Dedifferentiated amniotic fluid mesenchymal stem cell (primary cell): Measurements from ENCODE around the gene UTF1.
"Not testable (repeated sequence)": the region's sequence is repeated elsewhere in the genome, so short reads cannot be mapped to it uniquely, and the experiment has no call there.

ENCODE experiments used
- DNase-seq: peaks from one replicate; pipeline ENCODE4 v3.0.0-alpha.2; 2016; ENCODE audit errors: extremely low spot score

The UTF1 gene

GRCh38 chr10:133265052-133265451, 35.0 kb downstream of the UTF1 start:
- not testable (repeated sequence) for DNase-seq

DNA sequence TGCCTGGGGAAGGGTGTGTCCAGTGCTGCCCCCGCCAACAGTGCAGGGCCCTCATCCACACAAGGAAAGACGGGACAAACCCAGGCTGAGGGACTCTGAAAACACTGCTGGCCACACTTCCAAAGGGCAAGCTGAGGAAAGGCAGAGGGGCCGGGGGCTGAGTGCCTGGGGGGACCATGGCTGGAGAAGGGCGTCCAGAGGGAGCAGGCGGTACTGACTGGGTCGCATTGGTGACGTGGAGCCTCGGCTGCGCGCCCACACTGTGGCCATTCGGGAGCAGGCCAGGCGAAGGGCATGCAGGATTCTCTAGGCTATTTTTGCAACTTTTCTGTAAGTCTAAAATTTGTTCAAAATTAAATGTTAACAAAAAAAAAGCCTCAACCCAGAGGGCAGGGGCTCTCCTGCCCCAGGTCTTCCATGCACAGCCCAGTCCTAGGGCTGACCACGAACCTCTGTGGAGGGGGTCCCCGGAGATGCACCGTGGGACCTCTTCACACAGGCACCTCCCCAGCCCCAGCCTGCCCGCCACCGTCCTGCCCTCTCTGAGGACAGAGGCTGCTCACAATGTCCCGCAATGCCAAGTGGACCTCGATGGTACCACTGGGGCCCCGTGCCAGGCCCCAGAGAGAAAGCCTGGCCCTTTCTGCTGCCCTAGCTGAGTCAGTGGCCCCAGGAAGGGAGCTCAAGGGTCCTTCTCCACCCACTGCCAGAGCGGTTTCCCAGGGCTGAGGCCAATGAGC, 36.2 kb downstream of the UTF1 start:
- no peak for DNase-seq

GRCh38 chr10:133267293-133267692, 37.3 kb downstream of the UTF1 start:
- no peak for DNase-seq

- DNase-seq: no peak
Measured at GRCh38 chr10:133267829-133268228, 37.8 kb downstream of the UTF1 start.

- no peak for DNase-seq
Measured at GRCh38 chr10:133268532-133268931, 38.5 kb downstream of the UTF1 start.

DNA sequence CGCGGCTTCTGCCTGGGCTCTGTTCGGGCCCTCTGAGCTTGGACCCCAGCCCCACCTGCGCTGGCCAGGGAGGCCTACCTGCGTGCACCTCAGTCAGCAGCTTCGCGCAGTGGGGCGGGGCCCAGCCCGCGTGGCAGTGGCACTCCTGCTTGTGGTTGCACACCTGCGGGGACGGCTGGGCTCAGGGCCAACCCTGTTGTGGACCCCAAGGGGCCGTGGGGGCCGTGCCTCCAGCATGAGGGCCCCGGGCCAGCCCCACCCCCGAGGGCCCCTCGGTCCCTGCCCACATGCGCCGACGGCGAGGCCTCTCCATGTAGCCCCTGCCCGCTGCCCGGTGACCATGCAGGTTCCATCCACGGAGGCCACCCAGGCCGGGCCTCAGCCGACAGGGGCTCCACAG, 39.4 kb downstream of the UTF1 start:
- DNase-seq: no peak

DNA sequence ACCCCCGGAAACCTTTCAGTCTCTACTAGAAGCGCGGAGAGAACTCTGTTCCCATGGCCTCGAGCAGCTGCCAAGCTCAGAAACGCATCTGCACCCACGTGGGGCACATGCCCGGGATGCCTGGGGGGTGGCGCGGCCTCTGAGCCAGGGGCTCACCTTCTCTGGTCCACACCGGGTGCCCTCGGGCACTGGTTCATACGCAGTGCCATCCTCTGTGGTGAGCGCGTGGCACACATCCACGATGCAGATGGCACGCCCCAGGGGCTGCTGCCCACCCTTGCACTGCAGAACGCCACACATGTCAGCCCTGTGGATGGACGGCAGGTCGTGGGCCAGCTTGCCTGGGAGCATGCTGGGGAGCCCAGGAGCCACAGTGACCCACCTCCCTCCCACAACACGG, 40.2 kb downstream of the UTF1 start:
- DNase-seq: no peak

- DNase-seq: no peak
Measured at GRCh38 chr10:133270773-133271297, 40.8 kb downstream of the UTF1 start.

DNA sequence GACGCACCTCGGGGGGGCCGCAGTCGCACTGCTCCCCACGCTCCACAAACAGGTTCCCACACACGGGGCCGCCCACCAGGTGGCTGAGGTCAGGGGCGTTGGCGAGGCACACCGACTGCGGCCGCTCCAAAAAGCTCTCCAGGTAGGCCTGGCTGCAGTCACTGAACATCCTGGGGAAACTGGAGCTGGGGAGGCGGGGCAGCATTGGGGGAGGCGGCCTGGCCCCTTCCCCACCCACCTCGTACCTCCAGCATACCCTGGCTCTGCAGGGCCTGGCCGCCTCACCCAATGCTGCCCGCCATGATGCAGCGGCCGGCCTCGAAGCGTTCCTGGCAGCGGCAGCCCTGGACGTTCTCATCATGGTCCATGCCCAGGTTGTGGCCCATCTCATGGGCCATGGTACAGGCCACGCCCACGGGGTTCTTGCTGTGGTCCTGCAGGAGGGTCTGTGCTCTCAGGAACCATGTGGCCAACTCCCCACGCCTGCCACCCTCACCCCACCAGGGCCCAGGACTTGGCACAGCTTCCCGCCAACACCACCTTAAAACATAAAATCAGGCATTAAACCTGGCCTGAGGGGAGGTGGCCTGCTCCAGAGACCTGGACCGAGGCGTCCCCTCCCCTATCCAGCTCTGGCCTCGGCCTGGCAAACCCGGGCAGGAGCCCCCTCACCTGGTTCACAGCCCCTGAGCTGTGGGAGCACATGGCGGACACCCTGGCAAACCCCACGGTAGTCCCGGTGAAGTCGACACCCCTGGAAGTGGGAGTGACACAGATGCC, 41.7 kb downstream of the UTF1 start:
- DNase-seq: no peak

DNA sequence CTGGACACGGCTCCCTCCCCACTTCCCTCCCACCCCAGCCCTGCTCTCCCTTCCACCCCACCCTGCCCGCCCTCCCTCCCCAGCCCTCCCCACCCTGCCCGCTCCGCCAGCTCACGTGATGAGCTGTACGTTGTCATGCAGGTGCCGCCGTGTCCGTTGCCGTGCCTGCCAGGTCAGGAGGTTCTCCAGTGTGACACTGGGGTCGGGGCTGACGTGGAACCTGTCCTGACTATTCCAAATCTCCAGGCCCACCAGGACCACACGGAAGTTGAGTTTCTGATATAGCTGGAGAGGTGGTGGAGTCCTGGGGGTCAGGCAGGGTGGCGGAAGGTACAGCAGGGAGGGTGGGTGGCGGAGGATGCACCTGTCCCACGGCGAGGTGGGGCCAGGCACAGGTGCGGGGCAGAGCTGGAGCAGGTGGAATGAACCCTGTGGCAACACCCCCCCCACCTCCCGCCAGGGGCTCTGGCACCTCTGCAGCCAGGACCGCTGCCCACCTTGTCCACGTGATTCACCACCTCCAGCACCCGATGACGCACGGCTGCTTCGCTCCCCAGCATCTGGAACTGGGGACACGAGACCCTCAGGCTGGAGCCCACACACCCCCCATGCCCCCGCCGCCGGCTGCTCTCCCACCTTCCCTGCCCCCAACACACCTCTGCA, 42.4 kb downstream of the UTF1 start:
- no peak for DNase-seq

GRCh38 chr10:133272964-133273420, 43.0 kb downstream of the UTF1 start:
- no peak for DNase-seq

DNA sequence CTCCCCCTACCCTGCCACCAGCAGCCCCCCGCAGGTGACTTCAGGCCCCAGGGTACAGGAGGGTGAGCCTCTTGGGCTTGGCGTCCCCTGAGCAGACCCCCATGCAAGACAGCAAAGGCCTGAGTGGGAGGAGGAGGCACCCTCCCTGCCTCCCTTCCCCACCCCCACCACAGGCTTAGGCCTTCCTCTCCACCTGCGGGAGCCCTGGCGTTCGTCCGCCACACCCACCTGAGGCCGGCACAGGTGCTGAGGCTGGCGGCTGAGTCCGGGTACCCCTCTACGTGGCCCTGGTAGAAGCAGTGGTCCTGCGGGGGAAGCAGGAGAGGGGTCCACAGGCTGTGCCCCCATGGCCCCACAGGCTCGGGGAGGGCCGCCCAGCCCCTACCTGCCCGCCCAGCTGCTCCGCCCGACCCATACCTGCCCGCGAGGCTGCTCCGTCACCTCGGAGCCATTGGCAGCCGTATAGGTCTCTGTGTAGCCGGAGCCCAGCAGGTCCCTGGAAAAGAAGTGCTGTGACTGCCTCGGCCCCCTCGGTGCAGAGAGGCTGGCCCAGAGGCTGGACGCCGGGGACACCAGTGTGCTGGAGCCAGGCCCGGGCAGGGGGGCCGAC, 43.6 kb downstream of the UTF1 start:
- no peak for DNase-seq

- no peak for DNase-seq
Measured at GRCh38 chr10:133274751-133275683, 45.0 kb downstream of the UTF1 start.

GRCh38 chr10:133275684-133276092, 45.7 kb downstream of the UTF1 start:
- no peak for DNase-seq

- no peak for DNase-seq
Measured at GRCh38 chr10:133276100-133276434, 46.0 kb downstream of the UTF1 start.

DNA sequence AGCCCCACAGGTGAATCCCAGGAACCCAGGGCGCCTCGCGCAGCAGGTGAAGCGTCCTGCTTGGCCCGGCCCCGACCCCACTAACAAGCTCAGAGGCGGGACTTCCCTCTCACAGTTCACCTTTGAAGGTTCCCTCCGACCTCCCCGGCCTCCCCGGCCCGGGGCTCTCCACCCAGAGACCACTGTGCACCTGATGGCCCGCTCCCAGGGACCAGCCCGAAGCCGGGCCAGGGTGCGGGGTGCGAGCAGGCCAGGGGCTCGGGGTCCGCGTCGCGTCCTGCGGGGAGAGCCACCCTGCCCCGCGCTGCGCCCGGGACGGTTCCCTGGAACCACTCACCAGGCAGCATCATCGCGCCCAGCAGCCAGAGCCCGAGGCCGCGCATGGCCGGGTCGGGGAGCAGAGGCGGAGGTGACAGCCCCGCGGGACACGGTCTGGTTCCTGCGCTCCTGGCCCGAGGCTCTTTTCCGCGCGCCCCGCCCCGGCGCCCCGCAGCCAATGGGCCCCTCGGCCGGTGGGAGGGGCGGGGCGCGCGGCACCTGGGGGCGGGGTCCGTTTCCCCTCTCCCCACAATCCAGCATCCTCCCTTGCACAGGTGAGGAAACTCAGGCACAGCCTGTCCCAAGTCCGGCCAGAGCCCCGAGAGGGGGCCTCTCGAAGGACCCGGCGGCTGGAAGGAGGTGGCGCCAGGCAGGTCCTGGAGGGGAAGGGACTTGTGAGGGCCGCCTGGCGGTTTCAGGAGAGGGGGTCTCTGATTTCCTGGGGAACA, 46.6 kb downstream of the UTF1 start, which contains the start of gene ADAM8:
Gene ADAM8, minus strand, starts transcription at position 434 of the 767 bp plus-strand sequence. Its CDS starts 51 bp downstream, at position 383.
- DNase-seq: no peak

GRCh38 chr10:133277277-133277992, 47.4 kb downstream of the UTF1 start:
- no peak for DNase-seq

GRCh38 chr10:133277993-133278576, 48.1 kb downstream of the UTF1 start:
- no peak for DNase-seq
